GM12878 (cell line): ENCODE data around the gene DKC1. TPM values are rescaled to one million over a fixed set of nuclear protein-coding genes. Genes with fewer than 3 reads are reported as not detected.

Experiments
- ATAC-seq: fragments of 200-7000 bp; cut with Tn5 transposase; 3 replicates; pipeline ENCODE4 v1.9.1; 2020; ENCODE audit warnings: mild to moderate bottlenecking, moderate library complexity
- BruUV-seq: library from RNA; stranded (reverse); fragments of 400-500 nt; replicated peaks from 2 replicates; lab custom pipeline; 2021; lab: Mats Ljungman, UMichigan
- CTCF ChIA-PET: fragments of 300-600 bp; sonication (Branson Sonifier 250); formaldehyde crosslinking; extraction: SDS; loops from one replicate; lab custom pipeline; 2021; ENCODE audit warnings: inconsistent platforms; lab: Yijun Ruan, JAX
- POLR2A ChIA-PET: fragments of 350-600 bp; formaldehyde crosslinking; extraction: SDS; loops from one replicate; lab custom pipeline; 2021; ENCODE audit warnings: inconsistent platforms; lab: Charles Lee
- RAD21 ChIA-PET: fragments of 300-600 bp; sonication (Branson Sonifier 250); formaldehyde crosslinking; loops from one replicate; lab custom pipeline; 2023; ENCODE audit warnings: antibody characterized with exemption; ENCODE audit not compliant: unreplicated experiment; lab: Charles Lee
- SMC1A ChIA-PET: fragments of 300-600 bp; sonication (Branson Sonifier 250); formaldehyde crosslinking; loops from one replicate; lab custom pipeline; 2023; ENCODE audit not compliant: unreplicated experiment, uncharacterized antibody; lab: Charles Lee
- DNase-seq: peaks from one replicate; pipeline ENCODE4 v3.0.0-alpha.2; 2011; ENCODE audit warnings: low read depth, low spot score
- FAIRE-seq: peaks from 3 replicates; lab custom pipeline; 2011; peaks lifted over from hg19 to GRCh38; lab: Jason Lieb, UNC
- H2AFZ ChIP-seq: 2 replicates; pipeline ENCODE4 v1.6.0; 2011; ENCODE audit warnings: low read depth, low read length, control low read depth; ENCODE audit not compliant: control insufficient read depth
- H3K27ac ChIP-seq: 2 replicates; pipeline ENCODE4 v1.5.1; 2011; ENCODE audit warnings: control low read depth; ENCODE audit not compliant: control insufficient read depth, insufficient read depth
- H3K27me3 ChIP-seq, 2 experiments: replicated peaks in 1 of 2; 2 replicates each; pipeline versions ENCODE4 v1.6.0 to v1.6.1; 2011; ENCODE audit warnings: low read length in 1 of 2; ENCODE audit not compliant: control insufficient read depth in 2 of 2, insufficient read depth in 2 of 2
- H3K36me3 ChIP-seq, 2 experiments: 2 replicates each; pipeline ENCODE4 v1.5.1; 2011; ENCODE audit warnings: low read length in 1 of 2; ENCODE audit not compliant: control insufficient read depth in 2 of 2, insufficient read depth in 2 of 2
- H3K4me1 ChIP-seq: 2 replicates; pipeline ENCODE4 v1.6.1; 2011; ENCODE audit warnings: mild to moderate bottlenecking, low read length, moderate library complexity, mixed read lengths; ENCODE audit not compliant: control insufficient read depth, insufficient read depth
- H3K4me2 ChIP-seq: 2 replicates; pipeline ENCODE4 v1.6.0; 2011; ENCODE audit warnings: control low read depth; ENCODE audit not compliant: control insufficient read depth, insufficient read depth
- H3K4me3 ChIP-seq: fragments of 200-600 bp; sonication (generic); 2 replicates; pipeline ENCODE4 v1.5.1; 2016
- H3K79me2 ChIP-seq: 2 replicates; pipeline ENCODE4 v1.6.0; 2011; ENCODE audit warnings: low read length; ENCODE audit not compliant: control insufficient read depth, insufficient read depth
- H3K9ac ChIP-seq: 2 replicates; pipeline ENCODE4 v1.8.0; 2011; ENCODE audit warnings: low read length, control low read depth, mixed read lengths; ENCODE audit not compliant: control insufficient read depth, insufficient read depth
- H3K9me3 ChIP-seq: replicated peaks from 3 replicates; pipeline ENCODE4 v1.5.1; 2011; ENCODE audit warnings: mild to moderate bottlenecking, low read length; ENCODE audit not compliant: control insufficient read depth, insufficient read depth
- H4K20me1 ChIP-seq: 2 replicates; pipeline ENCODE4 v1.6.0; 2011; ENCODE audit not compliant: control insufficient read depth, insufficient read depth
- ASH2L ChIP-seq: fragments of 300-600, 200-600 bp; sonication (generic); IDR thresholded peaks from 2 replicates; pipeline ENCODE4 v1.6.1; 2017; ENCODE audit warnings: low read depth, mild to moderate bottlenecking, borderline replicate concordance
- ATF7 ChIP-seq: fragments of 450-650 bp; IDR thresholded peaks from 2 replicates; pipeline ENCODE4 v1.6.1; 2016; ENCODE audit warnings: low read depth, mild to moderate bottlenecking
- POLR2AphosphoS5 ChIP-seq: IDR thresholded peaks from 2 replicates; pipeline ENCODE4 v1.6.1; 2011; ENCODE audit warnings: mild to moderate bottlenecking, low read length, inconsistent platforms
- ZBTB4 ChIP-seq: fragments of 450-650 bp; formaldehyde crosslinking; IDR thresholded peaks from 2 replicates; pipeline ENCODE4 v1.4.0; 2022; ENCODE audit warnings: mild to moderate bottlenecking, moderate library complexity
- ZNF24 ChIP-seq: fragments of 450-650 bp; IDR thresholded peaks from 2 replicates; pipeline ENCODE4 v1.6.1; 2017; ENCODE audit warnings: antibody characterized with exemption, mild to moderate bottlenecking
- WGBS: methylation state at CpG from one replicate; pipeline ENCODE4 v1.1.6; 2016; ENCODE audit warnings: low lambda C conversion rate; ENCODE audit not compliant: insufficient replicate concordance, insufficient coverage; ENCODE audit errors: missing lambda C conversion rate; 5-methylcytosine and 5-hydroxymethylcytosine counted together
- in situ Hi-C: fragments of 300-500 bp; cut with MboI; formaldehyde crosslinking; loops from 9 replicates; pipeline ENCODE4 v1.14.3; 2018; ENCODE audit warnings: mixed read lengths
- intact Hi-C: fragments of 100-400 bp; cut with micrococcal nuclease; formaldehyde crosslinking; loops from one replicate; pipeline ENCODE4 v1.14.2; 2022; ENCODE audit not compliant: unreplicated experiment
- polyA plus RNA-seq, 11 experiments: library from polyadenylated mRNA; depleted of rRNA in 4 of 11; unstranded in 6 of 11; stranded (reverse) in 5 of 11; fragments of >200 nt; fragmentation: Nextera tagmentation in 4 of 11; fragmentation: Illumina TruSeq in 1 of 11; extraction: Ambion mirVana in 4 of 11; extraction: Trizol in 1 of 11; gene quantifications; 1 replicate in 1 of 11; 2 replicates in 10 of 11; pipeline versions ENCODE4 v1.2.1 to v1.2.3, GENCODE V29; 2011 to 2016; ENCODE audit warnings: inconsistent platforms in 2 of 11, missing spikeins in 2 of 11, low read depth in 1 of 11
- total RNA-seq, 4 experiments: library from RNA; depleted of rRNA in 3 of 4; stranded (reverse); fragments of >200 nt in 3 of 4; fragmentation: Illumina TruSeq in 1 of 4; extraction: Trizol in 1 of 4; gene quantifications; 2 replicates each; pipeline versions ENCODE4 v1.2.1 to v1.2.3, GENCODE V29; 2013 to 2021
- TF ChIP-seq, protein P1 (sequence below): fragments of 450-650 bp; IDR thresholded peaks from 2 replicates; pipeline ENCODE4 v1.6.1; 2017; ENCODE audit warnings: mild to moderate bottlenecking, low read depth, inconsistent platforms; ENCODE audit not compliant: poor library complexity, severe bottlenecking
- TF ChIP-seq, protein P2 (sequence below): fragments of 450-650 bp; IDR thresholded peaks from 2 replicates; pipeline ENCODE4 v1.6.1; 2014; ENCODE audit warnings: mild to moderate bottlenecking

The DKC1 gene
- total and polyA plus RNA-seq, 10 of the 15 experiments (the other 5 are each of a cell fraction or from before 2014, with no cell fraction given): 70.1 to 159 (median 116) TPM

DNA sequence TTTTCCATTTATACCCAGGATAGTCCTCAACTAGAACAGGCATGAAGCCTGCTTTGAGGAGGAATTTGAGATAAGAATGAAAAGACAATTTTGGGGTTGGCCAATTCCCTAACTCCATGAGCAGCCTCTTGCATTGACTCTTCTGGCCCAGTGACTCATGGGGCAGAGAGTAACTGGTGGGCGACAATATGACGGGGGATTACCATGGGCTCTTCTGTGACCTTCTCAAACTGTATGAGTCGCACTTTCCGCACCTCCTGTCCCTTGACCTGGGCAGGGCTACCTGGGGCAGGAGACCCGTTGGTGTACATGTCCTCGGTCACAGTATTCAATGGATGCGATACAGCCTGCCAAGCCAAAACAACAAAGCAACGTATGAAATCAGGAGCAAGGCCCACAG, 29.3 kb downstream of the DKC1 start:
- ChIA-PET CTCF (no interaction called here), SMC1A (no interaction called here), RAD21 (no interaction called here), POLR2A (no interaction called here)
- Histone ChIP-seq H3K9me3 (no peaks in the 10 kb centered on the region), H3K27ac (no peak overlapping the region), H2AFZ (no peak overlapping the region), H3K79me2 (no peaks in the 10 kb centered on the region), H3K36me3 (no peaks in the 10 kb centered on the region), H3K4me1 (no peaks in the 10 kb centered on the region), H4K20me1 (no peaks in the 10 kb centered on the region), H3K27me3 (no peaks in the 10 kb centered on the region), H3K4me3 (no peak overlapping the region), H3K9ac (no peak overlapping the region), H3K4me2 (no peak overlapping the region)
- DNase-seq (no peak), ATAC-seq (no peak), FAIRE-seq (no peak)
- 74% methylated on average over 8 of the region's 8 CpGs for WGBS
- BruUV-seq: no TSS peak
- in situ Hi-C loops (no loop called here), intact Hi-C loops (no loop called here)
- TF ChIP-seq ASH2L (no peak), ZBTB4 (no peak), ZNF24 (no peak), POLR2AphosphoS5 (no peak), ATF7 (no peak)
- TF ChIP-seq, protein P1, sequence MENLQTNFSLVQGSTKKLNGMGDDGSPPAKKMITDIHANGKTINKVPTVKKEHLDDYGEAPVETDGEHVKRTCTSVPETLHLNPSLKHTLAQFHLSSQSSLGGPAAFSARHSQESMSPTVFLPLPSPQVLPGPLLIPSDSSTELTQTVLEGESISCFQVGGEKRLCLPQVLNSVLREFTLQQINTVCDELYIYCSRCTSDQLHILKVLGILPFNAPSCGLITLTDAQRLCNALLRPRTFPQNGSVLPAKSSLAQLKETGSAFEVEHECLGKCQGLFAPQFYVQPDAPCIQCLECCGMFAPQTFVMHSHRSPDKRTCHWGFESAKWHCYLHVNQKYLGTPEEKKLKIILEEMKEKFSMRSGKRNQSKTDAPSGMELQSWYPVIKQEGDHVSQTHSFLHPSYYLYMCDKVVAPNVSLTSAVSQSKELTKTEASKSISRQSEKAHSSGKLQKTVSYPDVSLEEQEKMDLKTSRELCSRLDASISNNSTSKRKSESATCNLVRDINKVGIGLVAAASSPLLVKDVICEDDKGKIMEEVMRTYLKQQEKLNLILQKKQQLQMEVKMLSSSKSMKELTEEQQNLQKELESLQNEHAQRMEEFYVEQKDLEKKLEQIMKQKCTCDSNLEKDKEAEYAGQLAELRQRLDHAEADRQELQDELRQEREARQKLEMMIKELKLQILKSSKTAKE: no peak
- TF ChIP-seq, protein P2, sequence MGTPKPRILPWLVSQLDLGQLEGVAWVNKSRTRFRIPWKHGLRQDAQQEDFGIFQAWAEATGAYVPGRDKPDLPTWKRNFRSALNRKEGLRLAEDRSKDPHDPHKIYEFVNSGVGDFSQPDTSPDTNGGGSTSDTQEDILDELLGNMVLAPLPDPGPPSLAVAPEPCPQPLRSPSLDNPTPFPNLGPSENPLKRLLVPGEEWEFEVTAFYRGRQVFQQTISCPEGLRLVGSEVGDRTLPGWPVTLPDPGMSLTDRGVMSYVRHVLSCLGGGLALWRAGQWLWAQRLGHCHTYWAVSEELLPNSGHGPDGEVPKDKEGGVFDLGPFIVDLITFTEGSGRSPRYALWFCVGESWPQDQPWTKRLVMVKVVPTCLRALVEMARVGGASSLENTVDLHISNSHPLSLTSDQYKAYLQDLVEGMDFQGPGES: no peak
